Measurements from ENCODE around the gene DLGAP1.
"Not testable (repeated sequence)": the region's sequence is repeated elsewhere in the genome, so short reads cannot be mapped to it uniquely, and the experiment has no call there.

DLGAP1 gene

GRCh38 chr18:3594760-3595368, 860.2 kb downstream of the DLGAP1 start:
- DNase-seq = peak; percentile 89

GRCh38 chr18:3593904-3594759, 861.0 kb downstream of the DLGAP1 start:
- peak; percentile 93 for DNase-seq

GRCh38 chr18:3593381-3593903, 861.7 kb downstream of the DLGAP1 start:
- DNase-seq = no peak

GRCh38 chr18:3592864-3593263, 862.2 kb downstream of the DLGAP1 start:
- DNase-seq = no peak

GRCh38 chr18:3590096-3590630, 864.9 kb downstream of the DLGAP1 start:
- no peak for DNase-seq

- DNase-seq = peak; percentile 96
Observed at GRCh38 chr18:3585656-3586509, 869.2 kb downstream of the DLGAP1 start.

GRCh38 chr18:3584897-3585460, 870.1 kb downstream of the DLGAP1 start:
- DNase-seq = peak; percentile 39

GRCh38 chr18:3584266-3584861, 870.7 kb downstream of the DLGAP1 start:
- no peak for DNase-seq

- DNase-seq = no peak
Observed at GRCh38 chr18:3583873-3584247, 871.2 kb downstream of the DLGAP1 start.

- DNase-seq = not testable (repeated sequence)
Observed at GRCh38 chr18:3583106-3583872, 871.8 kb downstream of the DLGAP1 start.

- no peak for DNase-seq
Observed at GRCh38 chr18:3581890-3582289, 873.2 kb downstream of the DLGAP1 start.

- not testable (repeated sequence) for DNase-seq
Observed at GRCh38 chr18:3580523-3581025, 874.5 kb downstream of the DLGAP1 start.

- DNase-seq = no peak
Observed at GRCh38 chr18:3579701-3580100, 875.4 kb downstream of the DLGAP1 start.

- no peak for DNase-seq
Observed at GRCh38 chr18:3578621-3579020, 876.5 kb downstream of the DLGAP1 start.

GRCh38 chr18:3577281-3577855, 877.7 kb downstream of the DLGAP1 start:
- DNase-seq = no peak

GRCh38 chr18:3572761-3573160, 882.3 kb downstream of the DLGAP1 start:
- no peak for DNase-seq

- DNase-seq = no peak
Observed at GRCh38 chr18:3566851-3567250, 888.3 kb downstream of the DLGAP1 start.

- DNase-seq = no peak
Observed at GRCh38 chr18:3560755-3561154, 894.4 kb downstream of the DLGAP1 start.

- DNase-seq = no peak
Observed at GRCh38 chr18:3554811-3555427, 900.2 kb downstream of the DLGAP1 start.

- no peak for DNase-seq
Observed at GRCh38 chr18:3554091-3554601, 901.0 kb downstream of the DLGAP1 start.
